ENCODE data around the gene EPS15.
"Not testable (repeated sequence)": the region's sequence is repeated elsewhere in the genome, so short reads cannot be mapped to it uniquely, and the experiment has no call there.

EPS15 gene

DNA sequence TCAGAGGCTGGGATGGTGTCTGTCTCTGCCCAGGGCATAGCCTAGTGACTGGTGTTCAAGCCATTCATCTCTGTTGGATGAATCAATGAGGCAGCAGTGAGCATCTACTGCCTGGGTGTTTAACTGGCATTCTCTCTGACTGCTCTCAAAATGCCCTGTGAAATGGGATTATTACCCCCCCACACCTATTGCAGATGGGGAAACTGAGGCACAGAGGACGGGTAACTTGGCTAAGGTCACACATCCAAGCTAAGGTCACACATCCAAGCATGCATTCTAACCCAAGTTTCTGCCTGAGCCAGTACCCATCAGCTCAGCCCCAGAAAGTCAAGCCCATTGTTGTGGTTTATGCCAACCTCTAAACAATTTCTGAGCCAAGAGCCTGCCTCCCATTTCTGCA lies 193.7 kb downstream of the EPS15 start:
- no peaks in the 10 kb centered on the region for H4K20me1 ChIP-seq (ENCODE audit: insufficient read depth, low read length)
- H3F3A ChIP-seq (ENCODE audit: insufficient read depth, low read length) = no peaks in the 10 kb centered on the region
- H3K9me3 ChIP-seq (replicated peaks; ENCODE audit: insufficient read depth, low read length) = no peaks in the 10 kb centered on the region
- no peak for DNase-seq
- H3K27me3 ChIP-seq (replicated peaks; ENCODE audit: insufficient read depth, low read length) = no peaks in the 10 kb centered on the region
- no peaks in the 10 kb centered on the region for H3K9me2 ChIP-seq (replicated peaks; ENCODE audit: insufficient read depth, low read length)
- no peaks in the 10 kb centered on the region for H3K79me2 ChIP-seq (ENCODE audit: low read length)
- H3K4me3 ChIP-seq (ENCODE audit: low read length) = no peak overlapping the region
- no peak overlapping the region for H3K9ac ChIP-seq (ENCODE audit: low read length)
- H3K4me2 ChIP-seq (ENCODE audit: low read depth, low read length) = no peak overlapping the region
- H3K4me1 ChIP-seq (ENCODE audit: low read length) = no peaks in the 10 kb centered on the region
- H3K27ac ChIP-seq (ENCODE audit: low read length) = no peak overlapping the region
- TF ChIP-seq, protein P1, sequence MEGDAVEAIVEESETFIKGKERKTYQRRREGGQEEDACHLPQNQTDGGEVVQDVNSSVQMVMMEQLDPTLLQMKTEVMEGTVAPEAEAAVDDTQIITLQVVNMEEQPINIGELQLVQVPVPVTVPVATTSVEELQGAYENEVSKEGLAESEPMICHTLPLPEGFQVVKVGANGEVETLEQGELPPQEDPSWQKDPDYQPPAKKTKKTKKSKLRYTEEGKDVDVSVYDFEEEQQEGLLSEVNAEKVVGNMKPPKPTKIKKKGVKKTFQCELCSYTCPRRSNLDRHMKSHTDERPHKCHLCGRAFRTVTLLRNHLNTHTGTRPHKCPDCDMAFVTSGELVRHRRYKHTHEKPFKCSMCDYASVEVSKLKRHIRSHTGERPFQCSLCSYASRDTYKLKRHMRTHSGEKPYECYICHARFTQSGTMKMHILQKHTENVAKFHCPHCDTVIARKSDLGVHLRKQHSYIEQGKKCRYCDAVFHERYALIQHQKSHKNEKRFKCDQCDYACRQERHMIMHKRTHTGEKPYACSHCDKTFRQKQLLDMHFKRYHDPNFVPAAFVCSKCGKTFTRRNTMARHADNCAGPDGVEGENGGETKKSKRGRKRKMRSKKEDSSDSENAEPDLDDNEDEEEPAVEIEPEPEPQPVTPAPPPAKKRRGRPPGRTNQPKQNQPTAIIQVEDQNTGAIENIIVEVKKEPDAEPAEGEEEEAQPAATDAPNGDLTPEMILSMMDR (IDR thresholded peaks at IDR 0.05; ENCODE audit: low read length) = no peak
- no peak for TF ChIP-seq EZH2 (optimal IDR thresholded peaks at IDR 0.05; ENCODE audit: low read depth, low read length)
- TF ChIP-seq EZH2phosphoT487 (IDR thresholded peaks at IDR 0.05; ENCODE audit: low read length) = no peak
- H3K36me3 ChIP-seq (replicated peaks; ENCODE audit: insufficient read depth, low read length) = no peaks in the 10 kb centered on the region
- H2AFZ ChIP-seq (ENCODE audit: low read length) = no peak overlapping the region

DNA sequence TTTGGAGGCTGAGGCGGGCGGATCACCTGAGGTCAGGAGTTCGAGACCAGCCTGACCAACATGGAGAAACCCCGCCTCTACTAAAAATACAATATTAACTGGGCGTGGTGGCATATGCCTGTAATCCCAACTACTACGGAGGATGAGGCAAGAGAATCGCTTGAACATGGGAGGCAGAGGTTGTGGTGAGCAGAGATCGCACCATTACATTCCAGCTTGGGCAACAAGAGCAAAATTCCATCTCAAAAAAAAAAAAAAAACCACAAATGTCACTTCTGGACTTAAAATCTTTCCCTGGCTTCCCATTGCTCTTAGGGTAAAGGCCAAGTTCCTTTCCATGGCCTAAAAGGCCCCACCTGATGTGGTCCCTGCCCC lies 194.1 kb downstream of the EPS15 start:
- H4K20me1 ChIP-seq (ENCODE audit: insufficient read depth, low read length); H3K36me3 ChIP-seq (replicated peaks; ENCODE audit: insufficient read depth, low read length); H3K27me3 ChIP-seq (replicated peaks; ENCODE audit: insufficient read depth, low read length); H3K9ac ChIP-seq (ENCODE audit: low read length); H3K4me2 ChIP-seq (ENCODE audit: low read depth, low read length); H3K4me1 ChIP-seq (ENCODE audit: low read length); H3K79me2 ChIP-seq (ENCODE audit: low read length); H2AFZ ChIP-seq (ENCODE audit: low read length); H3K4me3 ChIP-seq (ENCODE audit: low read length); H3K9me3 ChIP-seq (replicated peaks; ENCODE audit: insufficient read depth, low read length); H3F3A ChIP-seq (ENCODE audit: insufficient read depth, low read length); DNase-seq; H3K27ac ChIP-seq (ENCODE audit: low read length); H3K9me2 ChIP-seq (replicated peaks; ENCODE audit: insufficient read depth, low read length): not testable (repeated sequence)

DNA sequence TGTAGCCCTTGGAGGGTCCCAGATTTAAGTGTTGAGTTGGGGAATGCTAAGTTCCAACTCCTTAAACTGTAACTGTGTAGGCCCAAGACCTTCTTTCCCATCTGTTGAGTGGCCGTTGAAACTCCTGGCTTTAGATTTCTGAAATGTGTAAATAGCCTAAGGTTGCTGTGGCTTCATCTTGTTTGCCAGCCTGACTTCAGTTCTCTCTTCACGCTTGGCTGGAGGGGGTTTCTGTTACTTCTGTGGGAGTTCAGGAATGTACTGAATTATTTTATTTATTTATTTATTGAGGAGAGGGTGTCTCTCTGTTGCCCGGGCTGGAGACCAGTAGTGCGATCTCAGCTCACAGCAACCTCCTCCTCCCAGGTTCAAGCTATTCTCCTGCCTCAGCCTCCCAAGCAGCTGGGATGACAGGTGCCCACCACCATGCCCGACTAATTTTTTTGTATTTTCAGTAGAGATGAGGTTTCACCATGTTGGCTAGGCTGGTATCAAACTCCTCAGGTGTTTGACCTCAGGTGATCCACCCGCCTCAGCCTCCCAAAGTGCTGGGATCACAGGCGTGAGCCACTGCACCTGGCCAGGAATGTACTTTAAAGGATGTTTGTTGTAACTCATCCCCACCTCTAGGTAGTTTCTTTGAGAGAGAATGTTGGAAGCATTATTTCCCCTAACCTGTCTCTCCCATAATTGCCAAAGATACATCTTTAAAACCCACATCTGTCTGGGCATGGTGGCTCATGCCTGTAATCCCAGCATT lies 194.6 kb downstream of the EPS15 start:
- Histone ChIP-seq H3K27me3 (replicated peaks; ENCODE audit: insufficient read depth, low read length) (no peaks in the 10 kb centered on the region), H3K9me3 (replicated peaks; ENCODE audit: insufficient read depth, low read length) (no peaks in the 10 kb centered on the region), H3K4me2 (ENCODE audit: low read depth, low read length) (no peak overlapping the region), H3K27ac (ENCODE audit: low read length) (no peak overlapping the region), H3K9ac (ENCODE audit: low read length) (no peak overlapping the region), H3K4me1 (ENCODE audit: low read length) (no peaks in the 10 kb centered on the region), H4K20me1 (ENCODE audit: insufficient read depth, low read length) (no peaks in the 10 kb centered on the region), H3K4me3 (ENCODE audit: low read length) (no peak overlapping the region), H3K36me3 (replicated peaks; ENCODE audit: insufficient read depth, low read length) (no peaks in the 10 kb centered on the region), H3F3A (ENCODE audit: insufficient read depth, low read length) (no peaks in the 10 kb centered on the region), H3K9me2 (replicated peaks; ENCODE audit: insufficient read depth, low read length) (no peaks in the 10 kb centered on the region), H3K79me2 (ENCODE audit: low read length) (no peaks in the 10 kb centered on the region), H2AFZ (ENCODE audit: low read length) (no peak overlapping the region)
- no peak for DNase-seq
- TF ChIP-seq, protein P1 (IDR thresholded peaks at IDR 0.05; ENCODE audit: low read length) = no peak
- no peak for TF ChIP-seq EZH2 (optimal IDR thresholded peaks at IDR 0.05; ENCODE audit: low read depth, low read length)
- TF ChIP-seq EZH2phosphoT487 (IDR thresholded peaks at IDR 0.05; ENCODE audit: low read length) = no peak

DNA sequence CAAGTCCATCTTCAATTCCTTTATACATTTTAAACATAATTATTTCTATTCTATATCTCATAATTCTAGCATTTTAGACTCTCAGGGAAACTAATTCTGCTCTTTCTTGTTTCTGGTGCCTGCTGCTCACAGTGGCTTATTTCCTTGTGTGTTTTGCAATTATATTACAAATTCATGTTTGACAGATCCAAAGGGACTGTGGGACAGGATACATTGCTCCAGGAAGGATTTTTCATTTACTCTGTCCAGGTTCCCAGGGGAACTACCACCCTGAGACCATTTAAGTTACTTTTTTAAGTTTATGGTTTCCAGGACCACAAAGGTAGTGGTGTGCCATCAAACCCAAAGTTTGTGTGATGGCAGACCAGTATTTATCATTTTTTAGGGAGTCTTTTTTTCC lies 195.3 kb downstream of the EPS15 start:
- Histone ChIP-seq H3K27ac (ENCODE audit: low read length) (no peak overlapping the region), H3K9me3 (replicated peaks; ENCODE audit: insufficient read depth, low read length) (no peaks in the 10 kb centered on the region), H3K36me3 (replicated peaks; ENCODE audit: insufficient read depth, low read length) (no peaks in the 10 kb centered on the region), H3K4me1 (ENCODE audit: low read length) (no peaks in the 10 kb centered on the region), H3K9me2 (replicated peaks; ENCODE audit: insufficient read depth, low read length) (no peaks in the 10 kb centered on the region), H4K20me1 (ENCODE audit: insufficient read depth, low read length) (no peaks in the 10 kb centered on the region), H3K4me2 (ENCODE audit: low read depth, low read length) (no peak overlapping the region), H2AFZ (ENCODE audit: low read length) (no peak overlapping the region), H3K4me3 (ENCODE audit: low read length) (no peak overlapping the region), H3K79me2 (ENCODE audit: low read length) (no peaks in the 10 kb centered on the region), H3F3A (ENCODE audit: insufficient read depth, low read length) (no peaks in the 10 kb centered on the region), H3K9ac (ENCODE audit: low read length) (no peak overlapping the region), H3K27me3 (replicated peaks; ENCODE audit: insufficient read depth, low read length) (no peaks in the 10 kb centered on the region)
- TF ChIP-seq, protein P1 (IDR thresholded peaks at IDR 0.05; ENCODE audit: low read length) = no peak
- TF ChIP-seq EZH2phosphoT487 (IDR thresholded peaks at IDR 0.05; ENCODE audit: low read length) (no peak), EZH2 (optimal IDR thresholded peaks at IDR 0.05; ENCODE audit: low read depth, low read length) (no peak)
- DNase-seq = no peak

Measured in MM.1S (cell line).